Measurements from ENCODE around the gene GMCL1.

- TF ChIP-seq SUZ12 (IDR thresholded peaks at IDR 0.05; ENCODE audit: extremely low read depth, insufficient read depth, insufficient read length) (no peak), ZNF274 (IDR thresholded peaks at IDR 0.05; ENCODE audit: low read depth, low read length) (no peak)
These were observed at the start of gene GMCL1 for GRCh38 chr2:69829256-69830044.

Data from NT2/D1 (cell line).